ENCODE measurements around the gene FCN1.

DNA sequence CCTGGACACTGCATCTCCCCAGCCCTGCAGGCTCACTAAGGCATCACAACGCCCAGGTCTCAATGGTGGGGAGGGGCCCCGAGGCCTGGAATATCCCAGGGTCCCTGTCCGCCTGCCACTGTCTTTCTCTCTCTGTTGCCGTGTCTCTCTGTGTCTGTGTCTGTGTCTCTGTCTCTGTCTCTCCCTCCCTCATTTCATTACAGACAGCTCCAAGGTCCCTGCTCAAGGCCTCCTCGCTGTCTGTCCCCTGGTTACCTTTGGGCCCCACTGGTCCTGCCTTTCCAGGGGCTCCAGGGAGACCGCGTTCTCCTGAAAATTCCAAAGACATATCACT lies 3.2 kb downstream of the FCN1 start:
- TF ChIP-seq CTCF (IDR thresholded peaks at IDR 0.05), result no peak
- TF ChIP-seq CHD2 (IDR thresholded peaks at IDR 0.05; ENCODE audit: low read length, partially characterized antibody), result no peak
- no peak for TF ChIP-seq GABPA (IDR thresholded peaks at IDR 0.05; ENCODE audit: low read depth)
- TF ChIP-seq, protein P1, sequence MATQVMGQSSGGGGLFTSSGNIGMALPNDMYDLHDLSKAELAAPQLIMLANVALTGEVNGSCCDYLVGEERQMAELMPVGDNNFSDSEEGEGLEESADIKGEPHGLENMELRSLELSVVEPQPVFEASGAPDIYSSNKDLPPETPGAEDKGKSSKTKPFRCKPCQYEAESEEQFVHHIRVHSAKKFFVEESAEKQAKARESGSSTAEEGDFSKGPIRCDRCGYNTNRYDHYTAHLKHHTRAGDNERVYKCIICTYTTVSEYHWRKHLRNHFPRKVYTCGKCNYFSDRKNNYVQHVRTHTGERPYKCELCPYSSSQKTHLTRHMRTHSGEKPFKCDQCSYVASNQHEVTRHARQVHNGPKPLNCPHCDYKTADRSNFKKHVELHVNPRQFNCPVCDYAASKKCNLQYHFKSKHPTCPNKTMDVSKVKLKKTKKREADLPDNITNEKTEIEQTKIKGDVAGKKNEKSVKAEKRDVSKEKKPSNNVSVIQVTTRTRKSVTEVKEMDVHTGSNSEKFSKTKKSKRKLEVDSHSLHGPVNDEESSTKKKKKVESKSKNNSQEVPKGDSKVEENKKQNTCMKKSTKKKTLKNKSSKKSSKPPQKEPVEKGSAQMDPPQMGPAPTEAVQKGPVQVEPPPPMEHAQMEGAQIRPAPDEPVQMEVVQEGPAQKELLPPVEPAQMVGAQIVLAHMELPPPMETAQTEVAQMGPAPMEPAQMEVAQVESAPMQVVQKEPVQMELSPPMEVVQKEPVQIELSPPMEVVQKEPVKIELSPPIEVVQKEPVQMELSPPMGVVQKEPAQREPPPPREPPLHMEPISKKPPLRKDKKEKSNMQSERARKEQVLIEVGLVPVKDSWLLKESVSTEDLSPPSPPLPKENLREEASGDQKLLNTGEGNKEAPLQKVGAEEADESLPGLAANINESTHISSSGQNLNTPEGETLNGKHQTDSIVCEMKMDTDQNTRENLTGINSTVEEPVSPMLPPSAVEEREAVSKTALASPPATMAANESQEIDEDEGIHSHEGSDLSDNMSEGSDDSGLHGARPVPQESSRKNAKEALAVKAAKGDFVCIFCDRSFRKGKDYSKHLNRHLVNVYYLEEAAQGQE (IDR thresholded peaks at IDR 0.05; ENCODE audit: low read depth, low read length), result no peak
- no peak for TF ChIP-seq POLR2AphosphoS5 (IDR thresholded peaks at IDR 0.05; ENCODE audit: low read depth, low read length)
- no peak for TF ChIP-seq TAF1 (IDR thresholded peaks at IDR 0.05; ENCODE audit: borderline replicate concordance, low read depth, low read length)
- no peak for TF ChIP-seq GATA2 (CRISPR knock-in tag; IDR thresholded peaks at IDR 0.05)
- TF ChIP-seq USF2 (IDR thresholded peaks at IDR 0.05; ENCODE audit: borderline replicate concordance, low read depth, low read length), result no peak
- TF ChIP-seq IRF3 (IDR thresholded peaks at IDR 0.05; ENCODE audit: low read depth, low read length), result no peak
- TF ChIP-seq, protein P2, sequence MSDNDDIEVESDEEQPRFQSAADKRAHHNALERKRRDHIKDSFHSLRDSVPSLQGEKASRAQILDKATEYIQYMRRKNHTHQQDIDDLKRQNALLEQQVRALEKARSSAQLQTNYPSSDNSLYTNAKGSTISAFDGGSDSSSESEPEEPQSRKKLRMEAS (IDR thresholded peaks at IDR 0.05; ENCODE audit: low read depth), result no peak
- TF ChIP-seq SIN3A (IDR thresholded peaks at IDR 0.05; ENCODE audit: borderline replicate concordance, low read depth, low read length), result no peak
- no peak for TF ChIP-seq ZBTB33 (IDR thresholded peaks at IDR 0.05; ENCODE audit: borderline replicate concordance, low read depth)

Data from SK-N-SH (cell line).